ENCODE results near the gene MUC20.

DNA sequence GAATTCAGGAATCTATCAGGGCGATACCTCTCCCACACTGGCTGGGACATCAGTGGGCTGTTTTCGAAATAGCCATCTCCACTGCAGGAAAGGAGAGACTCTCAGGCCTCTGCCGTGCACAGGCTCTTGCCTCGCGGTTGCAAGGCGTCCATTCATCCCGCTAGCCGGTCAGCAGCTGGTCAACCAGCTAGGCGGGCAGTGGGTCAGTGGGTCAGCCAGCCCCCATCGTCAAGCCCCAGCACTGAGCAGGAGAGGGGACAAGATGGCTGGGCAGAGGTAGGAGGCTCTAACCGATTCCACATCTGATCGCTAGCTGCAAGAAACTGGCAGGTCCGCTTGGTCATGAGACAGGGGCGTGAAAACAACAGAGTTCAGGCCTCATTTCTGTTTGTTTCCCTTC, 45.9 kb downstream of the MUC20 start:
- TF ChIP-seq, protein P1, sequence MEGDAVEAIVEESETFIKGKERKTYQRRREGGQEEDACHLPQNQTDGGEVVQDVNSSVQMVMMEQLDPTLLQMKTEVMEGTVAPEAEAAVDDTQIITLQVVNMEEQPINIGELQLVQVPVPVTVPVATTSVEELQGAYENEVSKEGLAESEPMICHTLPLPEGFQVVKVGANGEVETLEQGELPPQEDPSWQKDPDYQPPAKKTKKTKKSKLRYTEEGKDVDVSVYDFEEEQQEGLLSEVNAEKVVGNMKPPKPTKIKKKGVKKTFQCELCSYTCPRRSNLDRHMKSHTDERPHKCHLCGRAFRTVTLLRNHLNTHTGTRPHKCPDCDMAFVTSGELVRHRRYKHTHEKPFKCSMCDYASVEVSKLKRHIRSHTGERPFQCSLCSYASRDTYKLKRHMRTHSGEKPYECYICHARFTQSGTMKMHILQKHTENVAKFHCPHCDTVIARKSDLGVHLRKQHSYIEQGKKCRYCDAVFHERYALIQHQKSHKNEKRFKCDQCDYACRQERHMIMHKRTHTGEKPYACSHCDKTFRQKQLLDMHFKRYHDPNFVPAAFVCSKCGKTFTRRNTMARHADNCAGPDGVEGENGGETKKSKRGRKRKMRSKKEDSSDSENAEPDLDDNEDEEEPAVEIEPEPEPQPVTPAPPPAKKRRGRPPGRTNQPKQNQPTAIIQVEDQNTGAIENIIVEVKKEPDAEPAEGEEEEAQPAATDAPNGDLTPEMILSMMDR (IDR thresholded peaks at IDR 0.05; ENCODE audit: insufficient read depth, low read depth, low read length): no peak
- TF ChIP-seq EZH2 (IDR thresholded peaks at IDR 0.05; ENCODE audit: insufficient read depth, low read length): no peak
